NCI-H187 (cell line): Measurements from ENCODE around the gene CACNA2D1.

Experiments
- DNase-seq, 2 experiments: peaks; one replicate each; lab custom pipeline; 2025; lab: John Stamatoyannopoulos, UW

The CACNA2D1 gene

GRCh38 chr7:82226191-82226590, 217.4 kb downstream of the CACNA2D1 start:
- no peak for DNase-seq

- DNase-seq: no peak
Measured at GRCh38 chr7:82224529-82224928, 219.0 kb downstream of the CACNA2D1 start.

- DNase-seq: no peak
Measured at GRCh38 chr7:82223580-82223979, 220.0 kb downstream of the CACNA2D1 start.

- no peak for DNase-seq
Measured at GRCh38 chr7:82221152-82221674, 222.4 kb downstream of the CACNA2D1 start.

- no peak for DNase-seq
Measured at GRCh38 chr7:82212466-82212865, 231.1 kb downstream of the CACNA2D1 start.

GRCh38 chr7:82211333-82211732, 232.2 kb downstream of the CACNA2D1 start:
- DNase-seq: no peak

GRCh38 chr7:82210416-82211184, 233.0 kb downstream of the CACNA2D1 start:
- DNase-seq: no peak

- no peak for DNase-seq
Measured at GRCh38 chr7:82209179-82209747, 234.3 kb downstream of the CACNA2D1 start.

- DNase-seq: no peak
Measured at GRCh38 chr7:82204694-82205093, 238.9 kb downstream of the CACNA2D1 start.

GRCh38 chr7:82202965-82203364, 240.6 kb downstream of the CACNA2D1 start:
- DNase-seq: no peak

GRCh38 chr7:82202107-82202506, 241.5 kb downstream of the CACNA2D1 start:
- no peak for DNase-seq

GRCh38 chr7:82200601-82201000, 243.0 kb downstream of the CACNA2D1 start:
- DNase-seq: no peak

- DNase-seq: no peak
Measured at GRCh38 chr7:82194016-82194643, 249.4 kb downstream of the CACNA2D1 start.

GRCh38 chr7:82188636-82189035, 254.9 kb downstream of the CACNA2D1 start:
- DNase-seq: no peak

- DNase-seq: no peak
Measured at GRCh38 chr7:82185443-82185842, 258.1 kb downstream of the CACNA2D1 start.

- no peak for DNase-seq
Measured at GRCh38 chr7:82183634-82184033, 259.9 kb downstream of the CACNA2D1 start.

GRCh38 chr7:82179311-82179710, 264.3 kb downstream of the CACNA2D1 start:
- no peak for DNase-seq

GRCh38 chr7:82175319-82175718, 268.3 kb downstream of the CACNA2D1 start:
- DNase-seq: no peak

GRCh38 chr7:82173400-82174021, 270.1 kb downstream of the CACNA2D1 start:
- DNase-seq: no peak

GRCh38 chr7:82172881-82173280, 270.7 kb downstream of the CACNA2D1 start:
- no peak for DNase-seq

- no peak for DNase-seq
Measured at GRCh38 chr7:82172017-82172416, 271.6 kb downstream of the CACNA2D1 start.

GRCh38 chr7:82167558-82168314, 275.8 kb downstream of the CACNA2D1 start:
- no peak for DNase-seq
